Fibroblast of skin of right biceps (primary cell): Measurements from ENCODE around the gene COL6A2.
"Not testable (repeated sequence)": the region's sequence is repeated elsewhere in the genome, so short reads cannot be mapped to it uniquely, and the experiment has no call there.

Source experiments
- DNase-seq: peaks from one replicate; pipeline ENCODE4 v3.0.0-alpha.2; 2013

COL6A2 gene

DNA sequence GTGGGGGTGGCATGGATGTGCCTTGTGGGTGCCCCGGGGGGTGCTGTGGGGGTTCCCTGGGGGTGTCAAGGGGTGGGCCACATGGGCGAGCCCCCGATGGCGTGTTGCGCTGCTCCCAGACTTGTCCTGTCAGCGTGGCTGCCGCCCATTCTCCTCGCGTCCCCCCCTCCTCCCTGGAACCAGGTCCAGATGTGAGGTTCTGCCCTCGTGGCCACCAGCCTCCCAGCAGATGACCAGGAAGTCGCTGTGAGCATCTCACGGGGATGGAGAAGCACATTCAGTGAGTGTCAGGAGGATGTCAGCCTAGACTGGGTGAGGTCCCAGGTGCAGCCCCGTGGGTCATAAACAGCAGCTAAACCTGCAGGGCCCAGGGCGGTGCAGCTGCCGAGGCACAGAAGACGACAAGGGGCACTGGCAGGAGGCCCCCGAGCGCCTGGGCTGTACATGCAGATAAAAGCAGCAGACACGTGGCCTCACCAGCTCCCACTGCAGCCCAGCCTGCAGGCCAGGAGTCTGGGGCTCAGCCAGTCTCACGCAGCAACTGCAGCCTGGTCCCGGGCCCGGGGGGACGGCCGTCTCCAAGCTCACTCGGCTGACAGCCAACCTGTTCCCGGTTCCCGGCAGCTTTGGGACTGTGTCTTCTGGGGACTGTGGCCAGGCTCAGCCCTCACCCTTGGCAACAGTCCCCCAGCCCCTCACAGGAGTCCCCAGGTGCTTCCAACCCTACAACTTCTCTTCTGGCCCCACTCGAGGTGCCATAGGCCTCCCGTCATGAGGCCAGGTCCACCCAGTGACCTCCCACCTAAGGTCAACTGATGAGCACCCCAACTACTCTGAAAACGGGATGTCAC lies 17.5 kb upstream of the COL6A2 start:
- peak; percentile 77 for DNase-seq

- DNase-seq: peak; percentile 54
Measured at GRCh38 chr21:46081022-46081861, 16.7 kb upstream of the COL6A2 start.

DNA sequence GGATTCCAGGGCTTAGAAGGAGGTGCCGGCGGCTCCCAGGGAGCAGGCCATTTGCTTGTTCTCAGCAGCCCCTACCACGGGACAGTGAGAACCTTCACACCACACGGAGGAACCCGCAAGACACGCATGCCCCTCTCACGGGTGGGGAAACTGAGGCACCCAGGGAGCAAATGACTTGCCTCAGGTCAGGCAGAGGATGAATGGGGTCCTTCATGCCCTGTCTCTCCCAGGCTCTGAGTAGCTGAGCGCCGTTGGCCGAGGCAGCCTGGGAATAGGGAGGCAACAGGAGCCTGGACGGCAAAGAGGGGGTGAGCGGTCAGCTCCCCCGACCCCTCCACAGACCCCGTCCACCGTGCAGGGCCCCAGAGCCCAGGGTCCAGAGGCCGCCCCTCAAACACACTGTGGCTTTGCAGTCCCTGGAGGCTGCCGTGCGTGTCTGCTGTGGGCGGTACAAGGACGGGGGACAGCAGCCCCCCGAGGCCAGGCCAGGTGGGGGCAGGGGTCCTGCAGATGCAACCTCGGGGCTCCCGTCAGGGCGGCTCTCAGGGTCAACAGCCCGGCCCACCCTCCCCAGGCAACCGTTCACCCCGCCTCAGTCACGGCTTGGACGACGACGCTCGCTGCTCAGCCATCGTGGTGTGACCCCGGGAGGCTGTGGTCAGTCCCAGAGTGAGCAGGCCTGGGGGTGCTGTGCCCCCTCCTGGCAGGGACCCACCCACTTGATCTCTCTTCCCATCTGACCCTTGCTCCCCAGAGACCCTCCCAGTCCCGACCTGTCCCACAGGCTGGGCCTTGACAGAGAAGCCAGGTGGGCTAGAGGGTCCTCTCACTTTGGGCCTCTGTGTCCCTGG lies 15.8 kb upstream of the COL6A2 start:
- DNase-seq: no peak

DNA sequence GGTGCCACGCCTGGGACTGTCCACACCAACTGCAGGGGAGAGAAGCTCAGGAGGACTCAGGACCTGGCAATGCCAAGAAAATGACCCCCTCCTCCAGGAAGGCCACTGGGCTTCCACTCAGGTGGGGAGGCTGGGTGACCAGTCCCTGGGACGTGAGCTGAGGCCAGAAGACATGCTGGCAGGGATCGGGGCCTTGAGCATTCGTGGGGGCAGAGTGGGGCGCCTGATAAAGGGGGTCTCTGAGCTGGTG lies 15.3 kb upstream of the COL6A2 start:
- no peak for DNase-seq

- peak; percentile 90 for DNase-seq
Measured at GRCh38 chr21:46082963-46083790, 14.7 kb upstream of the COL6A2 start.

GRCh38 chr21:46083791-46084561 lies 13.9 kb upstream of the COL6A2 start:
- DNase-seq: no peak

DNA sequence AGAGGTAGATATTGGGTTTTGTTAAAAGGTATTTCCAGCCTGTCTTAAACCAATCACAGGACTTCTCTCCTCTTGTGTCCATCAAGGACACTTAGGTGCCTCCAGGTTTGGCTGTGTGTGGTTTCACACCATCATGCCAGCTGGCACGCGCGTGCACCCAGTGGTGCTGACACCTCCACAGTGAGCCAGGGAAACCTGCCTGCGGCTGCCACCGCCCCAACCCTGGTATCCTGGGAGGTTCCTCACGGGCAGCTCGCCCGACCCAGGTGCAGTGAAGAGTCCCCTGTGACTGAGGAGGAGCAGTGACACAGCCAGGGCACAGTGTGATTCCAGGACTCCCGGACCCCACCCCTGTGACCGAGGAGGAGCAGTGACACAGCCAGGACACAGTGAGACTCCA lies 13.2 kb upstream of the COL6A2 start:
- no peak for DNase-seq

GRCh38 chr21:46085259-46085658 lies 12.7 kb upstream of the COL6A2 start:
- not testable (repeated sequence) for DNase-seq

DNA sequence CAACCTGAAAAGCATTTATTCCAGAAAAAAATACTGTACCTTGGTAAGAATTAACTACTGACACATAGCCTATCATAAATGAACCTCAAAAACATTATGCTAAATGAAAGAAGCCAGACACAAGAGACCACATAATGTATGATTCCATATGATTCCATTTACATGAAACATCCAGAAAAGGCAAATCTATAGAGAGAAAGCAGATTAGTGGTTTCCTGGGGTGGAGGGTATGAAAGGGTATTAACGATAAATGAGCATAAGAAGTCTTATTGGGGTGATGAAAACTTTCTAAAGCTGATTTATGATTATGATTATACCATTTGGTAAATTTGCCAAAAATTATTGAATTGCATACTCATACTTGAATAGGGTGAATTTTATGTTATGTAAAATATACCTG lies 10.3 kb upstream of the COL6A2 start:
- peak; percentile 71 for DNase-seq

- no peak for DNase-seq
Measured at GRCh38 chr21:46088189-46088588, 9.7 kb upstream of the COL6A2 start.

DNA sequence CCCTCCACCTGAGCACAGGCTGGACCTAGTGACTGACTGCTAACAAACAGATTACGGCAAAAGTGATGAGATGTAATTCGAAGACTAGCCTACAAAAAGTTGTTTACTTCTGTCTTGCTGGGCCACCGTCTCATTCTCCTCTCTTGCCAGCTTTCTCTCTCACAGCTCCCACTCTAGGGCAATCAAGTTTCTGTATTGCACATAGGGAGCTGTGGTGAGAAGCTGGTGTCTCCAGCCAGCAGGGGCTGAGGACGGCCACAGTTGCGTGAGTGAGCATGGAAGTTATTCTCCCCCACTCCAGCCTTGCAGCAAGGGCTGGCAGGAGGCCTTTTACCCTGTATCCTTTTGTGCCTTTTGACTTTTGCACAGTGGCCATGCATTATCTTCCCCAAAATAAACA lies 8.6 kb upstream of the COL6A2 start:
- no peak for DNase-seq

- no peak for DNase-seq
Measured at GRCh38 chr21:46091118-46091517, 6.8 kb upstream of the COL6A2 start.

GRCh38 chr21:46091631-46092025 lies 6.3 kb upstream of the COL6A2 start:
- DNase-seq: no peak

GRCh38 chr21:46092026-46092764 lies 5.7 kb upstream of the COL6A2 start:
- DNase-seq: peak; percentile 99

DNA sequence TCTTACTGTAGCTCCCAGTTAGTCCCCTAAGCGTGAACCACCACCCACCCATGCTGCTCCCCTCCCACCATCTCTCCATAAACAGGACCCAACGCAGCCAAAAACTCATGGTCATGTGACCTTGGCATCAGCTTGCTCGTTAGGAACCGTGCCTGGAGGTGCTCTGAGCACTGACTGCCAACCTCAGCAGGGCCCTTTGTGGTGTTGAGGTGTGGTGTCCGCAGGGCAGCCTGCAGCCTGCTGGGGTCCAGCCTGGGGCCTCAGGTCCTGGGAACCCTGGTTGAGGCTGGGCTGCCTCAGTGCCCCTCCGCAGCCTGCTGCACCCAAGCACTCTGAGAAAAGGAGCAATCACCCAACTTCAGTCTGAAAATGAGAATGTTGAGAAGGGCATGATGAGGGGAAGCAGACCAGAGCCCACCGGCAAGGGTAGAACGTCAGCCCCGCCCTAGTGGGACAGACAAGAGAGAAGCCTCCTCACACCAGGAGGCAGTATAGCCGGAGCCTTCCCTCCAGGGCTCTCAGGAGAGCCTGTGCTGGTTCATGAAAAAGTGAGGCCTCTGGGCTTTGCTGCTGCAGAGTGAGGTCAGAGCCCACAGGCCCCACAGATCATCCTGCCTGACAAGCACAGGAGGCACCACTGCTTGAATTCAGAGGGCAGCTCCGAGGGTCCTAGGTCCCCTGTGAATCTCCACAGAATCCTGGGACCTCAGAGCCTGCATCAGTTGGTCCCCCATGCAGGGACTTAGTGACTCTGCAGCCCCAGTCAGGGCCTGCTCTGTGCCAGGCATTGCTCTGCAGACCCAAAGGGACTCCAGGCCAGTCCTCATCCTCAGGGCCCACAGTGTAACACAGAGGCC lies 4.9 kb upstream of the COL6A2 start:
- peak; percentile 40 for DNase-seq

- no peak for DNase-seq
Measured at GRCh38 chr21:46093668-46094400, 4.1 kb upstream of the COL6A2 start.

GRCh38 chr21:46094401-46095082 lies 3.4 kb upstream of the COL6A2 start:
- DNase-seq: no peak

- no peak for DNase-seq
Measured at GRCh38 chr21:46095083-46095719, 2.7 kb upstream of the COL6A2 start.
